KMS-11 (cell line): ENCODE results near the gene BMPER.
A peak's percentile ranks its signal among the peaks of the same experiment; 100 is the strongest.

Experiments
- H2AFZ ChIP-seq: fragments of 200-600 bp; sonication (generic); 2 replicates; pipeline ENCODE4 v1.6.1; 2016; ENCODE audit warnings: antibody characterized with exemption, mixed run types, low read depth
- H3K27ac ChIP-seq: fragments of 200-600 bp; sonication (generic); 2 replicates; pipeline ENCODE4 v1.6.1; 2016; ENCODE audit warnings: mild to moderate bottlenecking, mixed run types
- H3K27me3 ChIP-seq: fragments of 200-600 bp; sonication (generic); 2 replicates; pipeline ENCODE4 v1.6.1; 2017; ENCODE audit warnings: mild to moderate bottlenecking, low read depth, mixed run types, moderate library complexity; ENCODE audit not compliant: insufficient read depth
- H3K36me3 ChIP-seq: fragments of 200-600 bp; sonication (generic); 2 replicates; pipeline ENCODE4 v1.6.1; 2017; ENCODE audit warnings: mild to moderate bottlenecking, mixed run types; ENCODE audit not compliant: insufficient read depth
- H3K4me1 ChIP-seq: fragments of 200-600 bp; sonication (generic); 2 replicates; pipeline ENCODE4 v1.6.1; 2016; ENCODE audit warnings: mild to moderate bottlenecking, low read depth, mixed run types; ENCODE audit not compliant: poor library complexity, severe bottlenecking
- H3K4me2 ChIP-seq: fragments of 200-600 bp; sonication (generic); 2 replicates; pipeline ENCODE4 v1.7.0; 2016; ENCODE audit warnings: mild to moderate bottlenecking, mixed run types
- H3K4me3 ChIP-seq: fragments of 200-600 bp; sonication (generic); IDR thresholded peaks from 2 replicates; pipeline ENCODE4 v1.6.1; 2017; ENCODE audit warnings: low read depth, low read length, mixed read lengths; ENCODE audit not compliant: insufficient read depth
- H3K79me2 ChIP-seq: fragments of 200-600 bp; sonication (generic); 2 replicates; pipeline ENCODE4 v1.6.1; 2016; ENCODE audit warnings: low read depth, mixed run types; ENCODE audit not compliant: insufficient read depth
- H3K9ac ChIP-seq: fragments of 200-600 bp; sonication (generic); 2 replicates; pipeline ENCODE4 v1.6.1; 2016; ENCODE audit warnings: mild to moderate bottlenecking, mixed run types
- H4K20me1 ChIP-seq: fragments of 200-600 bp; sonication (generic); 2 replicates; pipeline ENCODE4 v1.6.1; 2016; ENCODE audit warnings: mild to moderate bottlenecking, mixed run types; ENCODE audit not compliant: insufficient read depth
- TF ChIP-seq, protein P1 (sequence below): fragments of 200-600 bp; sonication (generic); conservative IDR thresholded peaks from 2 replicates; pipeline ENCODE4 v1.6.1; 2017; ENCODE audit warnings: low read depth, mild to moderate bottlenecking, antibody characterized with exemption, low read length, moderate library complexity, mixed read lengths

The BMPER gene

DNA sequence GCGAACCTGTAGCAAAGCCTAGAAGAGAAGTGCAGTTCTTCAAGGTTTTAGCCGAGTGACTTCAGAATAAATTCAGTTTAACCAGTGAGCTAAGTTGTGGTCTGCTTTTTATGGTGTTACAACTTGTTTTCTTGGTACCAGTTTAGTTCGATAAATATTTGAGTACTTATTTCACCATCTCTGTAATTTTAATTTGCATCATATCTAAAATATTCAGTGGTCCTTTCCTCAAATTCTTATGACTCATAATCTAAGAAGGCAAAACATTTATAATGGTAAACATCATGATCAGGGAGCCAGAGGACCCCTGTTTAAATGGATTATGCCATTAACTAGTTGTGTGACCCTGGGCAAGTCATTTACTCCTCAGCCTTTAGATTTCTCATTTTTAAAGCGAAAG lies 4.1 kb upstream of the BMPER start:
- Histone ChIP-seq H3K36me3 (no peaks in the 10 kb centered on the region), H3K27ac (no peak overlapping the region), H4K20me1 (no peaks in the 10 kb centered on the region), H3K4me3 (no peak overlapping the region), H3K27me3 (peaks cover 2% of the 10 kb centered on the region; the same call in 1 of the 2 replicates), H2AFZ (no peak overlapping the region), H3K4me2 (no peak overlapping the region), H3K9ac (no peak overlapping the region), H3K79me2 (no peaks in the 10 kb centered on the region), H3K4me1 (peaks cover 4% of the 10 kb centered on the region)
- TF ChIP-seq, protein P1, sequence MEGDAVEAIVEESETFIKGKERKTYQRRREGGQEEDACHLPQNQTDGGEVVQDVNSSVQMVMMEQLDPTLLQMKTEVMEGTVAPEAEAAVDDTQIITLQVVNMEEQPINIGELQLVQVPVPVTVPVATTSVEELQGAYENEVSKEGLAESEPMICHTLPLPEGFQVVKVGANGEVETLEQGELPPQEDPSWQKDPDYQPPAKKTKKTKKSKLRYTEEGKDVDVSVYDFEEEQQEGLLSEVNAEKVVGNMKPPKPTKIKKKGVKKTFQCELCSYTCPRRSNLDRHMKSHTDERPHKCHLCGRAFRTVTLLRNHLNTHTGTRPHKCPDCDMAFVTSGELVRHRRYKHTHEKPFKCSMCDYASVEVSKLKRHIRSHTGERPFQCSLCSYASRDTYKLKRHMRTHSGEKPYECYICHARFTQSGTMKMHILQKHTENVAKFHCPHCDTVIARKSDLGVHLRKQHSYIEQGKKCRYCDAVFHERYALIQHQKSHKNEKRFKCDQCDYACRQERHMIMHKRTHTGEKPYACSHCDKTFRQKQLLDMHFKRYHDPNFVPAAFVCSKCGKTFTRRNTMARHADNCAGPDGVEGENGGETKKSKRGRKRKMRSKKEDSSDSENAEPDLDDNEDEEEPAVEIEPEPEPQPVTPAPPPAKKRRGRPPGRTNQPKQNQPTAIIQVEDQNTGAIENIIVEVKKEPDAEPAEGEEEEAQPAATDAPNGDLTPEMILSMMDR: no peak

DNA sequence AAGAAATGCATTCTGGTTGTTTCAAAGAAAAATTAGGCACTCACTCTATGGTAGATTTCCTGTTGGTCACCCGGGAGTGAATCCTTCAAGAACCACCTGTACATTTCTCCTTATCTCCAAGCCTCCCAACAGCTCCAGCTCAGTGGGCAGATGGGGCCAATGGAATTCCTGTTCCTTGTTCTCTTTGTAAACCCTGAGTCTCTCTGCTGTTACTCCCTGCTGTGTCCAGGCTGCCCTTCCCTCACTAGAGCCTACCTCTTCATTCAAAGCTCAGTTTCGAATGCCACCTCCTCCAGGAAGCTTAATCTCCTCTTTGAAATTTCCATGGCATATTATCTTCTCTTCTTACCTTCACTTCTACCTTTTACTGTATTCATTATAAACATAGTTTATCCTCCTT lies 3.5 kb upstream of the BMPER start:
- peaks cover 4% of the 10 kb centered on the region for H3K4me1 ChIP-seq
- no peak overlapping the region for H3K27ac ChIP-seq
- H3K27me3 ChIP-seq: peaks cover 2% of the 10 kb centered on the region; the same call in 1 of the 2 replicates

DNA sequence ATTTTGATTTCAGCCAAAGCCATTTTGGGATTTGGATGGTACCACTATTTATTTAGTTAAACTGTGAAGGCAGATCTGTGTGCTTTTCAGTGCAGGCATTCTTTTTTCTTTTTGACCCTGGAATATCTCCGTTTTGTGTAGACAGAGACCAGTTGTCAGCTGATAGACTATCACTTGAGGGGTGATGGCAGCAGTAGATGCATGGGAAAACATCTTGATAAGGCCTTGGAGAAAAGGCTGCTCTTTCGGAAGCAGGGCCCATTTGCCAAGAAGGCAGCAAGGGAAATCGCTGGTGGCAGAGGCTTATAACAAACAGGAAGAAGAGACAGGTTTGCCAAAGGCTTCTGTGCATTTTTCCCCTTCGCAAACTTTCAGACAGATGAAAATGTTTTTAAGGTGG lies 2.6 kb upstream of the BMPER start:
- H3K36me3 ChIP-seq: no peaks in the 10 kb centered on the region
- H3K9ac ChIP-seq: no peak overlapping the region
- H3K4me2 ChIP-seq: no peak overlapping the region
- no peak overlapping the region for H2AFZ ChIP-seq
- H3K27me3 ChIP-seq: peaks cover 2% of the 10 kb centered on the region; the same call in 1 of the 2 replicates
- H4K20me1 ChIP-seq: no peaks in the 10 kb centered on the region
- H3K4me3 ChIP-seq: no peak overlapping the region
- no peaks in the 10 kb centered on the region for H3K79me2 ChIP-seq
- peaks cover 4% of the 10 kb centered on the region for H3K4me1 ChIP-seq
- H3K27ac ChIP-seq: no peak overlapping the region
- TF ChIP-seq, protein P1: no peak

More for the DNA sequence above, 3.5 kb upstream of the BMPER start:
- H2AFZ ChIP-seq: no peak overlapping the region
- H3K4me2 ChIP-seq: no peak overlapping the region
- no peak overlapping the region for H3K4me3 ChIP-seq
- no peaks in the 10 kb centered on the region for H4K20me1 ChIP-seq
- no peaks in the 10 kb centered on the region for H3K79me2 ChIP-seq
- TF ChIP-seq, protein P1: no peak
- no peak overlapping the region for H3K9ac ChIP-seq
- no peaks in the 10 kb centered on the region for H3K36me3 ChIP-seq

DNA sequence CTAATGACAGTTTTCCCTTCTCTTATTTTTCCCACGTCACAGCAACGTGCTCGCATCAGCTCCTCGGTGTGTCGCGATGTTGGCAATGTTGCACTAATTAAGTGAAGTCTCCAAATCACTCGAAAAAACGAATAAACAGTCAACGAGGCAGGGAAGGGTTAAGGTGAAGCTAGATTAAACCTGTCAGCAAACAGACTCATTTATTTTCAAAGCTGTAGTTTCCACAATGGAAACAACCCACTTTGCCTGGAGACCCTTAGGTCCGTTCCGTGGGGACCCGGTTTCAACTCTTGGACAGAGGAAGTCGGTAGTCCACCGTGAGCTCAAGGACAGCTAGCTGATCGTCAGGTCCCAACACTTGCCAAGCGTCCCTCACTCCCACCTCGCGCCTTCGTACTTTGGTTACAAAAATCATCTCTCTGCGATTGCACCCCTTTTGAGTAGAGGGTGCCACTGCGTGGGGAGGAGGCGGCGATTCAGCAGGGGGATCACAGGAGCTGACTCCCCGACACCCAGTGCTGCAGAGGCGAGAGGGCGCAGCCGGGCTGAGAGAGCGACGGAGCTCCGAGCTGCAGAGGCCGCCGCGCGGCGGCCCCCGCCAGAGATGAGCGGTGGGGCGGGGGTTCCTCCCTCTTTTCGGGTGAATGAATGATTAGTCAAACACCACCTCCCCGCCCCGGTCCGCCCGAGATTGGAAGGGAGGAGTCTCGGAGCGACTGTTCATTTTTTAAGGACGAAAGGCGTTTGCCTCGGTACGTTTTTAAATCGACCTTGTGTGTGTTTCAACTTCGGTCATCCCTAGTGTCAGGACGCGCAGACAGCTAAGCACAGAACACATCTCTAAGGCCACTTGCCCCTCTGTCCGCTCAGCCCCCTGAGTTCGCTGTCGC lies 1.3 kb upstream of the BMPER start:
- TF ChIP-seq, protein P1: no peak
- Histone ChIP-seq H3K4me1 (peaks cover 4% of the 10 kb centered on the region), H3K4me3 (no peak overlapping the region), H3K4me2 (peak overlapping the region; percentile 68), H3K79me2 (no peaks in the 10 kb centered on the region), H3K27me3 (peaks cover 2% of the 10 kb centered on the region; the same call in 1 of the 2 replicates), H3K36me3 (no peaks in the 10 kb centered on the region), H3K27ac (no peak overlapping the region), H4K20me1 (no peaks in the 10 kb centered on the region), H3K9ac (peak overlapping the region; percentile 2; the same call in 1 of the 2 replicates), H2AFZ (peak overlapping the region; percentile 98)
